MV-4-11 (cell line): ENCODE results near the gene A4GALT.

Source experiments
- DNase-seq: peaks from one replicate; lab custom pipeline; 2025; lab: John Stamatoyannopoulos, UW

The A4GALT gene

GRCh38 chr22:42648368-42649245 is 72.1 kb downstream of the A4GALT start:
- DNase-seq = peak; percentile 27

- no peak for DNase-seq
Measured at GRCh38 chr22:42648017-42648367, 72.7 kb downstream of the A4GALT start.

GRCh38 chr22:42646569-42647525 is 73.8 kb downstream of the A4GALT start:
- DNase-seq = no peak

GRCh38 chr22:42645938-42646568 is 74.6 kb downstream of the A4GALT start:
- no peak for DNase-seq

- DNase-seq = no peak
Measured at GRCh38 chr22:42645341-42645937, 75.2 kb downstream of the A4GALT start.

GRCh38 chr22:42644422-42645340 is 76.0 kb downstream of the A4GALT start:
- DNase-seq = peak; percentile 35

- DNase-seq = no peak
Measured at GRCh38 chr22:42643634-42644421, 76.8 kb downstream of the A4GALT start.

GRCh38 chr22:42642806-42643633 is 77.7 kb downstream of the A4GALT start:
- DNase-seq = peak; percentile 76
